ENCODE results near the gene RPS25.
"Not testable (repeated sequence)": the region's sequence is repeated elsewhere in the genome, so short reads cannot be mapped to it uniquely, and the experiment has no call there.

The RPS25 gene

GRCh38 chr11:118988280-118988679, 29.9 kb downstream of the RPS25 start:
- H3K27me3 ChIP-seq (ENCODE audit: insufficient read depth, poor library complexity, severe bottlenecking), result no peaks in the 10 kb centered on the region
- no peak overlapping the region for H3K27ac ChIP-seq (replicated peaks)
- TF ChIP-seq POLR2AphosphoS5 (IDR thresholded peaks at IDR 0.05; ENCODE audit: low read depth), result no peak
- no peak for TF ChIP-seq GABPA (IDR thresholded peaks at IDR 0.05; ENCODE audit: low read depth)
- no peak for TF ChIP-seq SPI1 (IDR thresholded peaks at IDR 0.05; ENCODE audit: borderline replicate concordance, low read depth)
- TF ChIP-seq, protein P1, sequence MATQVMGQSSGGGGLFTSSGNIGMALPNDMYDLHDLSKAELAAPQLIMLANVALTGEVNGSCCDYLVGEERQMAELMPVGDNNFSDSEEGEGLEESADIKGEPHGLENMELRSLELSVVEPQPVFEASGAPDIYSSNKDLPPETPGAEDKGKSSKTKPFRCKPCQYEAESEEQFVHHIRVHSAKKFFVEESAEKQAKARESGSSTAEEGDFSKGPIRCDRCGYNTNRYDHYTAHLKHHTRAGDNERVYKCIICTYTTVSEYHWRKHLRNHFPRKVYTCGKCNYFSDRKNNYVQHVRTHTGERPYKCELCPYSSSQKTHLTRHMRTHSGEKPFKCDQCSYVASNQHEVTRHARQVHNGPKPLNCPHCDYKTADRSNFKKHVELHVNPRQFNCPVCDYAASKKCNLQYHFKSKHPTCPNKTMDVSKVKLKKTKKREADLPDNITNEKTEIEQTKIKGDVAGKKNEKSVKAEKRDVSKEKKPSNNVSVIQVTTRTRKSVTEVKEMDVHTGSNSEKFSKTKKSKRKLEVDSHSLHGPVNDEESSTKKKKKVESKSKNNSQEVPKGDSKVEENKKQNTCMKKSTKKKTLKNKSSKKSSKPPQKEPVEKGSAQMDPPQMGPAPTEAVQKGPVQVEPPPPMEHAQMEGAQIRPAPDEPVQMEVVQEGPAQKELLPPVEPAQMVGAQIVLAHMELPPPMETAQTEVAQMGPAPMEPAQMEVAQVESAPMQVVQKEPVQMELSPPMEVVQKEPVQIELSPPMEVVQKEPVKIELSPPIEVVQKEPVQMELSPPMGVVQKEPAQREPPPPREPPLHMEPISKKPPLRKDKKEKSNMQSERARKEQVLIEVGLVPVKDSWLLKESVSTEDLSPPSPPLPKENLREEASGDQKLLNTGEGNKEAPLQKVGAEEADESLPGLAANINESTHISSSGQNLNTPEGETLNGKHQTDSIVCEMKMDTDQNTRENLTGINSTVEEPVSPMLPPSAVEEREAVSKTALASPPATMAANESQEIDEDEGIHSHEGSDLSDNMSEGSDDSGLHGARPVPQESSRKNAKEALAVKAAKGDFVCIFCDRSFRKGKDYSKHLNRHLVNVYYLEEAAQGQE (IDR thresholded peaks at IDR 0.05; ENCODE audit: insufficient replicate concordance, low read depth), result no peak
- no peak for TF ChIP-seq CTCF (IDR thresholded peaks at IDR 0.05; ENCODE audit: insufficient read depth, low read length)
- H3K4me3 ChIP-seq (replicated peaks; ENCODE audit: insufficient read depth, low read length), result no peak overlapping the region
- no peak for DNase-seq (ENCODE audit: low read depth in 1 of 2, low spot score in 1 of 2)

DNA sequence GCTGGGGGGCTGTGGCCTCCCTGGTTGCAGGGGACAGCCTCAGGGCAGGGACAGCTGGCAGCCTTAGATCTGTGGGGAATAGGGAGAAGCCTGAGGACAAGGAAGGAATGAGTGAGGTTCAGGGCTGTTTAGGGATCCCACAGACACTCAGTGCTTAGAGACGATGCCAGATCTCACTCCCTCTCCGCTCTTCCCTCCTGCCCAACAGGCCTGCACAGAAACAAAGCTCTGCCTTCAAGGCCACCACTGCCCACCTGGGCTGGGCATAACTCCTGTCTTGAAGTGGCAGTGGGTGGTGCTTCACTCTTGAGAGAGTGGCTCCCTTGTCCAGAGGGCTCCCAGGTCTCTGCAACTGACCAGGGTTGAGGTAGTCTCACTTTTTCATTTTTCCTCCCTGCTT, 33.3 kb downstream of the RPS25 start:
- Histone ChIP-seq H3K4me3 (replicated peaks; ENCODE audit: insufficient read depth, low read length) (no peak overlapping the region), H3K27me3 (ENCODE audit: insufficient read depth, poor library complexity, severe bottlenecking) (no peaks in the 10 kb centered on the region), H3K27ac (replicated peaks) (no peak overlapping the region)
- TF ChIP-seq SPI1 (IDR thresholded peaks at IDR 0.05; ENCODE audit: borderline replicate concordance, low read depth), result no peak
- no peak for TF ChIP-seq POLR2AphosphoS5 (IDR thresholded peaks at IDR 0.05; ENCODE audit: low read depth)
- no peak for TF ChIP-seq CTCF (IDR thresholded peaks at IDR 0.05; ENCODE audit: insufficient read depth, low read length)
- no peak for TF ChIP-seq GABPA (IDR thresholded peaks at IDR 0.05; ENCODE audit: low read depth)
- TF ChIP-seq, protein P1 (IDR thresholded peaks at IDR 0.05; ENCODE audit: insufficient replicate concordance, low read depth), result no peak
- no peak for DNase-seq (ENCODE audit: low read depth in 1 of 2, low spot score in 1 of 2)

- H3K4me3 ChIP-seq (replicated peaks; ENCODE audit: insufficient read depth, low read length); H3K27ac ChIP-seq (replicated peaks); H3K27me3 ChIP-seq (ENCODE audit: insufficient read depth, poor library complexity, severe bottlenecking); DNase-seq (ENCODE audit: low read depth in 1 of 2, low spot score in 1 of 2): not testable (repeated sequence)
Measured at GRCh38 chr11:118984337-118984736, 33.8 kb downstream of the RPS25 start.

GRCh38 chr11:118980191-118980881, 37.8 kb downstream of the RPS25 start:
- TF ChIP-seq, protein P1 (IDR thresholded peaks at IDR 0.05; ENCODE audit: insufficient replicate concordance, low read depth), result no peak
- TF ChIP-seq SPI1 (IDR thresholded peaks at IDR 0.05; ENCODE audit: borderline replicate concordance, low read depth), result peak; percentile 88
- no peak overlapping the region for H3K27ac ChIP-seq (replicated peaks)
- peak in 1 of 2 experiments; percentile 45 for DNase-seq (ENCODE audit: low read depth in 1 of 2, low spot score in 1 of 2)

More at GRCh38 chr11:118980191-118980881, 37.8 kb downstream of the RPS25 start:
- Histone ChIP-seq H3K4me3 (replicated peaks; ENCODE audit: insufficient read depth, low read length) (no peak overlapping the region), H3K27me3 (ENCODE audit: insufficient read depth, poor library complexity, severe bottlenecking) (no peaks in the 10 kb centered on the region)
